Forelimb muscle (tissue), 1 donor: Measurements from ENCODE around the gene NATD1. TPM values are rescaled to one million over a fixed set of nuclear protein-coding genes. Genes with fewer than 3 reads are reported as not detected.

ENCODE experiments used
- DNase-seq: peaks from one replicate; pipeline ENCODE4 v3.0.0-alpha.2; 2013; ENCODE audit warnings: low read depth
- polyA plus RNA-seq: library from polyadenylated mRNA; unstranded; fragments of 120-200 nt; gene quantifications from one replicate; pipeline ENCODE4 v1.2.1, GENCODE V29; 2013; ENCODE audit not compliant: insufficient read length

NATD1 gene
- polyA plus RNA-seq, 1 donor, result 20.1 TPM

DNA sequence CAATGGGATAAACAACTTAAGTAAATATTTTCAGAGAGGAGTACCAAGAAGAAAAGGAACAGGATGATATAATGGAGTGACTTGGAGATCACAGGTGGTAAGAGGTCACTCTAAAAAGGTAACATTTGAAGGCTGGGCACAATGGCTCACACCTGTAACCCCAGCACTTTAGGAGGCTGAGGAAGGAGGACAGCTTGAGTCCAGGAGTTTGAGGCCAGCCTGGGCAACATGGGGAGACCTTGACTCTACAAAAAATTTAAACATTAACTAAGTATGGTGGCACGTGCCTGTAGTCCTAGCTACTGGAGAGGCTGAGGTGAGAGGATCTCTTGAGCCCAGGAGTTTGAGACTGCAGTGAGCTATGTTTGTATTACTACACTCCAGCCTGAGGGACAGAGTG lies 35.9 kb downstream of the NATD1 start:
- DNase-seq, result no peak

DNA sequence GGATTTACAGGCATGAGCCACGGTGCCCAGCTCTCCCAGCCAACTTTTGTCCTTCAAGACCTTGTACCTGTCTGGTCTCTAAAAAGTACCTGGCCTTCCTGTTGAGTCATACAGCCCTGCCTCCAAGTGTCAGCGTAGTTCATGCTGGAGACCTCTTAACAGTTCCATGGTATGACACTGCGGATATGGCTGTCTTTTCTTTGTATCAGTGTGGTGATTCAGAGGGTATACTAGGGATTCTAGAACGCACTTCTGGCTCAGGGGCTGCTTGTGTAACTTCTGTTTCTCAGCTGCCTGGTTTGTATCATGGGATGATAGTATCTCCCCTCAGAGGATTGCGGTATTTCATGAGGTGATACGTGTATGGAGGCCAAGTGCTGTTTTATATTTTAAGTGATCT lies 37.3 kb downstream of the NATD1 start:
- no peak for DNase-seq

- no peak for DNase-seq
Observed at GRCh38 chr17:21214777-21215541, 38.3 kb downstream of the NATD1 start.

DNA sequence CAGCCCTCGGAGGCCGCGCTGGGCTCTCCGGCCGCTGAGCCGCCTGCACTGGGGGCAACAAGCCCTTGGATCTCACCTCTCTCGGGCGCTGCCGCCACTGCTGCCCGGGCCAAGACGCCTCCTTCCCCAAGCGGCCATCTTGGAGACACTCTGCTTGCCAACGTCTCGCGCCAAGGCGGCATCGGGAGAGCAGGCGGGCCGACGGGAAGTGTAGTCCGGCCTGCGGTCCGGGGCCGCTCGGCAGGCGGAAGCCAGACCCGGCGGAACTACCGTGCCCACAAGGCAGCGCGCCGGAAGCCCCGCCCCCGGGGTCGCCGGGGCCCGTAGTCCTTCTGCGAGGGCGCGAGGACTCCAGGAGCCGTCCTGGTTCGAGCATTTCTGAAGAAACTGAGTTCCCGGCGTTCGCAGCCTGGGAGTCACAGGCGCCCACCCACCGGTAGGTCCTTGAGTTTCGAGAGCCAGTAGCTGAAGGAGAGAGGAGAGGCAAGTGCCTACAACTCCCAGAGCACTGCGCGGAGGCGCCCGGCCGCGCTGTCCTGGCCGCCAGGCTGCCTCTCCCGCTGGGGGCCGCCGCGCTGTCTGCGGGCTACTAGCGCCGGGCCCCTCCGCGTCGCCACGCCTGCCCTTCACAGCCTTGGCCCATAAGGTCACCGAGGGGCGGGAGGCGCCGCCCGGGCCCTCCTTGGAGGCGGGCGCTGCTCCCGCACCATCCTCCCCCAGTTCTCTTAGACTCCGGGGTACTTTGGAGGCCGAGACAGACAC lies 39.0 kb downstream of the NATD1 start, which contains the start of gene TMEM11:
TMEM11 (minus strand) TSS at position 147 of the 762 bp plus-strand sequence; CDS start at position 138, 9 bp downstream.
- DNase-seq, result peak; percentile 86

GRCh38 chr17:21213638-21214014 lies 39.6 kb downstream of the NATD1 start:
- no peak for DNase-seq

DNA sequence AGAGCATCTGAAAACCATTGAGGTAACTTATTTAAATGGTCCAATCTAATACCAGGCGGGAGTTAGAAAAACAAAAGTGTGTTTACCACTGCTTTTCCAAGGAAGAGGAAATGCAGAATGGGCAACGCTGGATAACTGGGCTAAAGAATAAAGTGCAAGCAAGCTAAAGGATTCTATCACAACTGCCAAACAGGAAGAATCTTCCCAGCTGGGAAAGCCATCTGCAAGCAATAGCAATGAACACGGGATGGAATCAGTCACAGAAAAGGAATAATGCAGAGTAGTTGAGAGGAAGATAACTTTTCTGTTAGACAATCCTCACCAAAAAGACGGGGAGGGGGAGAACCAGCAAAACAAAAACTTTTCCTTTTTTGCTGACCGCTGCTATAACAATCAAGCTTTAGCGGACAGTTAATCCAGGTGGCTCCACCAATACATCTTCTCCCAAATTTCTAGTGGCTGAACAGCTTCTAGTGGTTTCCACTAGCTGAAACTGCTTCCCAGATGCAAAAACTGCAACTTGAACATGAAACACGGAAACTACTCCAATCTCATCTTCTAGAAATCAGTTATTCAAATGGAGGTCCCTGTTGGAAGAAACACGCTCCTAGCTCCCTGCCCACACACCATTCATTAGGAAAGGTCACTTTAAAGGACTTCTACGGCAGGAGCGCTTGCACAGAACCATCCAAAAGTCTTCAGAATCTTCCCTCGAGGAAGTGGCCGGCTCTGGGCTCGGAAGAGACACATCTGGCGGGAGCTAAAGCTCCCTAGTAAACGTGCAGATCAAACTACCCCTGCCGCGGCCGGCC lies 40.2 kb downstream of the NATD1 start:
- DNase-seq, result no peak

DNA sequence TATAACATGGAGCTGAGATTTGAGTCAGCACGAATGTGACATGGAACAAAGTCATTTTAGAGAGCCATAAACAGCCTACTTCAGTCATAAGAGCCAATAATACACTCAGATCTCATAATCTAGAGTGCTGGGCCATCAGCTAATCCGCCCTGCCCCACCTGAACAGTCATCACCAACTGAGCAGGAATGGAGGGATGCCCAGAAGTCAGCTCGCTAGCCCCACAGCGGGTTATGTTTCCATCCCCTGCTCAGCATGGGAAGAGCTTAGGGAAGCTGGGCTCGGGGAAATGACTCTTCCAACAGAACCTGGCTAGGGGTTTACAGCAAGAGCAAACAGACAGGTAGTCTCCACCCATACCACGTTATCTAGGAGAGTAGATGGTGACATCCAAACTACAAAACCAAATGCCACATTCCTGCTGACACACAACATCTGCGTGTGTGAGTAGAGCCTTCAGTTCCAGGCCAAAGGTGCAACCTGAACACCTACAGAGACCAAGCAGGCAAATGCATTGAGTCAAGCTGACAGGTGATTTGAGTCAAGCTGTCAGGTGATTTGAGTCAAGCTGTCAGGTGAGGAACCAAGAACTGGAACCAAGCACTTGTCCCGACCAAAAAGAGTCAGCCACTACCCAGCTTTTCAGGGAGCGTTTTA lies 41.3 kb downstream of the NATD1 start:
- no peak for DNase-seq

DNA sequence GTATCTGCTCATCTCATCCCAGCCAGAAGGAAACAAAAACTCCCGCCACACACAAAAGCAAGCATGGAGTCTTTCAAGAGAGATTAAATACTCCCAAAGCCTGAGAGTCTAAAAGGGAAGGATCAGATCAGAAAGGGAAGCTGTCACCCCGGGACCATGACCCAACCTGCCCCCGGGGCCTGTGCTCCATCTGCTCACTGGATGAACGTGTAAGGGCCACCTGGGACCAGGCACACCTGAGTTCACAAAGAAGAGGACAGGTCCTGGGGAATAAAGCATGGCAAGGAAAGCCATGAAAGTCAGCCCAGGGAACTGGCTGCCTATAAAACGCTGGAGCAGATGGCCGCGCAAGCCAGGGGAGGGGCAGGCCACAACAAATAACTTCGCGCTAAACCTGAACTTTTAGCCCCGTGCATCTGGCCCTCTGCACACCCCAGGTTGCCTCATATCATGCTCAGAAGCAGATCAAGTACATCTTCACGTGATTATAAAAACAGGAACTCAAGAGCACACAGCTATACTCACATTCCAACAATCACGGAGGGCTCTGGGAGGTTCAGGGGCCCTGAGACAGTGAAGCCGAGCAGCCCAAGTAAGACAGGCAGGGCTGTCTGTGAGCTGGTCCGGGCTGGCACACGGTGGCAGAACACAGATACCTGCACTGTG lies 42.7 kb downstream of the NATD1 start:
- DNase-seq, result no peak

DNA sequence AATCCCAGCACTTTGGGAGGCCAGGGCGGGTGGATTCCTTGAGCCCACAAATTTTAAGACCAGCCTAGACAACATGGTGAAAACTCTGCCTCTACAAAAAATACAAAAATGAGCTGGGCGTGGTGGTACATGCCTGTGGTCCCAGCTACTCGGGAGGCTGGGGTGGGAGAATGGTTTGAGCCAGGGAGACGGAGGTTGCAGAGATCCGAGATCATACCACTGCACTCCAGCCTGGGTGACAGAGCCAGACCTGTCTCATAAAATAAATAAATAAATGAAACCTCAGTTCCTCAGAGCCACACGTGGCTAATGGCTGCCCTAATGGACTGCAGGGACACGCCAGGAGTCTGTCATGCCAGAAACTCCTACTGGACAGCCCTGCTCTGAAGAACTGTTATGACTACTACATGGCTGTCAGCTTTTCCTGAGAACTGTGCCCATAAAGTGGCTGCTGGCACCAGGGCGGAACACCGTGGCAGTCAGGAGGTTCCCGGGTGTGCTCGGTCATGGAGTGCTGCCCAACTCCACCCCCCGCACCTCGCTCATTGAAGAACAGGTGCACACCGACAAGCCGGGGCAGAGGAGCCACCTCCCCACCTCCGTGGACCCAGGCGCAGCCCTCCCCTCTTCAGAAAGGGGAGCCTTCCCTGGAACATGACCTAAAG lies 43.6 kb downstream of the NATD1 start:
- no peak for DNase-seq

DNA sequence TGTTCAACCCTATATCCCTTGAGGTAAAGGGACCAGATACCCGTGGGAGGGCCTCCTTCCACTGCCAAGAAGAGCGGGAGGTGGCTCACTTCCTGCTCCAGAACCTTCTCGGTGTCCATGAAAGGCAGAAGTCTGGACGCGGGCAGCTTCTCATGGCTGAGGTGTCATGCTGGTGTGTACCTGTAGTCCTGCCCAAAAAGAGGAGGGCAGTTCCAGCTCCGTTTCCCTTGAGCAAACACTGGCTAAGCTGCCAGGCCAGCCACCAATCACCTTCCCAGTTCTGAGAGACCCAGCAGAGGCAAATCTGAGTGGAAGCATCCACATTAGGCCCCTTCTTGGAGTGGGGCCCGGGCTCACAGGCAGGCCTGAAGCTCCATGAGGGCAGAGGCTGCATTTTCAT lies 44.9 kb downstream of the NATD1 start:
- DNase-seq, result no peak

DNA sequence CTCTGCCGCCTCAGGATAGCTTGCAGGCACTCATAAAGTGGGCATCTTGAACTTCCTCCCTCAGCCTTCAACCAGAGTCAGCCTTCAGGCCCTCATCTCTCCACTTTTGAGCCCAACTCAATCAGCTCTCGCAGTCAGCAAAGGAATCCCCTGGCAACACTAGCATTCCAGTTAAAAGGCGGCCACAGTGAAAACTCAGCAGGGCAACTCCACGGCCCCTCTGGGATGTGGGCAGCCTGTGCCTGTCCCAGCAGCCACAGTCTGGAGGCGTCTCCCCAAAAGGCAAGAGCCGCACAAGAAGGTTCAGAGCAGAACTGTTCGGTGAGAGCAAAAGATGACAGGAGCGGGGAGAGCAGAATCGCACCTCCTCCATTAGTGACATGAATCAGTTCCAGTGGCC lies 48.3 kb downstream of the NATD1 start:
- no peak for DNase-seq

GRCh38 chr17:21202512-21202911 lies 50.7 kb downstream of the NATD1 start:
- no peak for DNase-seq

DNA sequence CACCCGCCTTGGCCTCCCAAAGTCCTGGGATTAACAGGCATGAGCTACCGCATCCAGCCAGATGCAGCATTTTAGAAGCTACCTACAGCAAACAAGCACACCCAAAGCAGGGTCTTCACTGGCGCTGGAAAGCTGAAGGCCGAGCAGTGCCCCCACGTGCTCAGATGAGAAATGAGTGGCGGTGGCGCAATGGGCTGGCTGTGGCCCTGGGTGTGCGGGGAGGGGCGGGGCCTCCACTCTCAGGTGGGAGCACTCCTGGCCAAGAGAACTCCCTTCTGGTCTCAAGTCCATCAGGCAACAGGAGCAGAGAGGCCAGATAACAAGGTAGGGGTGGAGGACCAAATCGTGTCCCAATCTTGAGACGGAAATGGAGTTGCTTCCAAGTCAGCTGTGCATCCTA lies 51.3 kb downstream of the NATD1 start:
- DNase-seq, result no peak

DNA sequence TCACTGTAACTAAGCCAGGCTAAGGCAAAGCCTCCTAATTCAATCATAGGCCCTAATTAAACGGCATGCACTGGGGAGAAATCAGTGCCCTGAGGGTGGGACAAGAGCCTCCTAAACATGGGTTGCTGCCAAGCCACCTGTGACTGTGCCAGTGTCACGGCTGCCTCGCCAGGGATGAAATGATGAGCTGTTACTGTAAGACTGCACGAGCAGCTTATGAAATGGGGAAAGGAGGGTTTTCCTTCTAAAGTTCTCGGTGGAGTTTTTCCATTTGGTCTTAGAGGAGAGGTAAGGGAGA lies 52.0 kb downstream of the NATD1 start:
- DNase-seq, result no peak

- no peak for DNase-seq
Observed at GRCh38 chr17:21200590-21201297, 52.5 kb downstream of the NATD1 start.

DNA sequence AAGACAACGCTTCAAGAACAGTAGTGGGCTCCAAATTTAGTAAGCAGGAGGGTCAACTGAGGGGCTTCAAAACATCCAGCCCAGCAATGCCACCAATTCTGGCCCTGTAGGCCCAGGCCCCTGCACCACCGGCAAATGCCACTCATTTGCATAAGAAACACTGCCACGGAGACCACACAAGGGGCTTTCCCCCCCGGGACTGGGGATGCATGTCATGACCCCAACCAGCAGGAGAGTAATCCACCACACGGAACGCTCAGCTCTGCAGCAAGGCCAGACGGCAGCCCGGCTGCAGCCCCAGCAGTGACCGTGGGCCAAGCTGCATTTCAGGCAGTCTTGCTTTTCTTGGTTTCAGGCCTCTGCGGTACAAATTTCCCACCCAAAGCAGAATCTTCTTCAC lies 53.4 kb downstream of the NATD1 start:
- no peak for DNase-seq

GRCh38 chr17:21199311-21199710 lies 53.9 kb downstream of the NATD1 start:
- no peak for DNase-seq

GRCh38 chr17:21198411-21198810 lies 54.8 kb downstream of the NATD1 start:
- no peak for DNase-seq

DNA sequence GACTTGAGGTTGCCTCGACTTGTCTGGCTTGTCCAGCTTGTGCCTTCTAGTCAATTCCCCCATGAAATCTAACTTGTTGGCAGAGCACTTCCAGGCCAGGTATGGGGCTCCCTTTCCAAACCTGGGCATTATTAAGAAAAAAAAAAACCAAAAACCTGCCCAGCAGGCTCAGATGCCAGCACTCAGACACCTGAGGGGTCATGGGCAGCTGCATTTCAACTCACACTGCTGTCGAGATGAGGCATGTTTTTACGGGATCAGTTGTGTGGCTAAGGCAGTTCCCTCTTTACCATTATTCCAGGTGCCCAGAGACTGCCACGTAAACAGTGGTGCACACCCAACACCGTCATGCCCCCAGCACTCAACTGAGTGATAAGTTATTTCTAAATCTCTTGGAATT lies 57.1 kb downstream of the NATD1 start:
- DNase-seq, result no peak

DNA sequence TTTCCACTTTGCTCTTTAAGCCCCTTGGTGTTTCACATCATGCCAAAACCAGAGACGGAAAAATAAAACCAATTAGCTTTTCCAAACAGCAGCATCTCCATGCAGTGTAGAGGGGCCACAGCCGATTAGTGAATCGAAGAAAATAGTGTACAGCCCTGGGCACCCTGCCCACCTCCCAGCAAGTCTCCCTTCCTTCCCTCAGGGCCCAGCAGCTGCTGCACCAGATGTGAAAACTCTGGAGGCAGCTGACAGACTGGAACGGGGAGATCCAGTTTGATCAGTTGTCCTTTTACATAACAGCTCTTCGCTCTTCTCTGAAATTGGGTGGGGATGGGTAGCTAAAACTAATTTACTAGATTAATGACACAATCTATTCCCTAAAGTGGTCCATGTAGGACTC lies 58.5 kb downstream of the NATD1 start:
- DNase-seq, result peak; percentile 61
